NCI-H510A (cell line): Measurements from ENCODE around the gene PAX5.

Source experiments
- DNase-seq: peaks from one replicate; lab custom pipeline; 2025; lab: John Stamatoyannopoulos, UW

The PAX5 gene

DNA sequence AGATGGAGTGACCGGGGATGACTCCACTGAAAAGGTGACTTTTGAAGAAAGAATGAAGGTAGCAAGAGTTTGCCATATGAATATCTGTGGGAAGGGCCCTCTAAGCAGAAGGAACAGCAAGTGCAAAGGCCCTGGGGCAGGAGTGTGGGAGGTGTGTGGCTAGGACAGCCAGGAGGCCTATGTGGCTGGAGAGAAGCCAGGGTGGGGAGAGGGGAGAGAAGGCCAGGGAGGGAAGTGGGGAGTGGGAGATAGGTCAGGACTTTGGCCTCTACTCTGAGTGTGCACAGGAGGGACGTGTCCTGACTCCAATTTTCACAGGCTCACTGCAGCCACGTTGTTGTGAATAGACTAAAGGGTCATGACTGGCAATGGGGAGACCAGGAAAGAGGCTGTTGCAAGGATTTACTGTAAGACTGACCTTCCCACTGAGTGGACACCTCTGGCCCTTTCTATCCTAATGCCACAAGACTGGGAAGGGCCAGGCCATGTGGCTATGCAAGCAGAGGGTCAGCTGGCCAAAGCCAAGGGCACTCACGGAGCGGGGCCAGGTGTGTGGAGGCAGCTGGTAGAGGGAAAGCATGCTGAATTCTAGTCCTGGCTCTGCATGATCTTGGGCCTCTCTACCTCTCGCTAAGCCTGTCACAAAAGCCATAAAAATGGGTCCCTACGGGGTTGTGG is 172.4 kb downstream of the PAX5 start:
- no peak for DNase-seq

DNA sequence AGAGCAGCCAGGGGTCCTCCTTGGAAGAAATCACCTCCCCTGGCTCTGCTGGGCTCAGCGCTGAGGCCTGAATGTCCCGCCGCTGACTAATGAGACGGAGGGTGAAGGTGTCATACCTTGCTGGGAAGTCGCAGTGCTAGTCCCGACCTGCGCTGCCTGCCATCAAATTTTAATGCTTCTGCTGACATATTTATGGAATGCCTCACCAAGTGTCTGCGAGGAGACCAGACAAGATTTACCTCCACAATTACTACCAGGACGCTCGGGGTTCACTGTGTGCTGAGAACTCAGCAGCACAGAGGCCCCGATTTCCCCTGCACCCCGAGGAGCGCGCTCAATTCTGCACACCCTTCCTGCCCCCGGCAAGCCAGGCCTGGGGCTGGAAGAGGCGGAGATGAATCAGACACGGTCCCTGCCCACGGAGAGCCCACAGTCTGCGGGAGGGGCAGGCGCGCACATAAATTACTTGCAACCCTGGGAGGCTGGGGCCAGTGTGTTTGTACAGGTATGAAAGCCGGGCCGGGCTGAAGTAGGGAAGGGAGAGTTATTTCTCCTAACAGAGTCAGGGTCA is 175.2 kb downstream of the PAX5 start:
- DNase-seq, result no peak

DNA sequence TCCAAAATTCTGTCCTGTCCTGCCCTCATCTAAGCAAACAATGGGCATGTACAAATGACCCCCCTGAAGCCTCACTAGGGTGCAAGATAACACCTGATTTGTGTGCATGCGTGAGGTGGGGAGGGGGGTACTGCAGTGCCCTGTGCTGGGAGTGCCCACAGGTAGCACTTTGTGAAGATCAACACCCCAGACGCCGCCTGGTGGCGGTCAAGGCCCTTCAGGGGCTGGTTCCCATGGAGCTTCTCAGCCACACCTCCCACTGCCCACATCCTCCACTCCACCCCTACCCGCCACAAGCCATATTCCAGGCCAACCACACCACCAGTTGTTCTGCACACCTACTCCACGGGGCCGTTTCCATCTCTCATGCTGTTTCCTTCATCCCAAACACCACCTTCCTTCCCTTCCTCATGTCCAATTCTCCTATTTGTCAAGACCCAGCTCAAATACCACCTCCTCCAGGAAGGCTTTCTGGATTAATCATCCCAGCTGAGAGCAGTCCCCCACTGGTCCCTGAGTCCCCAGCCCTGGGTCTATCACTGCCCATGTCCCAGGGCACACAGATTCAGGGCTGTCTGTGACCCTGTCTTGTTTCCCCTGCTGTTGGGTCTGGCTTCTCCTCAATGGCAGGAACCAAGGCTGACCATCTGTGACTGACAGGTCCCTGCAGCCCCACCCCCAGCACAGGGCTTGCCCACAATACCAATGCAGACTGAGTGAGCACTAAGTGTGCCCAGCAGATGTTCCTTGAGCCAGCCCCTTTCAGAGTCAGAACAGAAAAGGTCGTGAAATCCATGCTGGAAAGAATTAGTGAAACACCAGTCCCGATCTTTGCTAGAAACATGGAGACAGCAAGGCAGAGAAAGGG is 178.4 kb downstream of the PAX5 start:
- no peak for DNase-seq

DNA sequence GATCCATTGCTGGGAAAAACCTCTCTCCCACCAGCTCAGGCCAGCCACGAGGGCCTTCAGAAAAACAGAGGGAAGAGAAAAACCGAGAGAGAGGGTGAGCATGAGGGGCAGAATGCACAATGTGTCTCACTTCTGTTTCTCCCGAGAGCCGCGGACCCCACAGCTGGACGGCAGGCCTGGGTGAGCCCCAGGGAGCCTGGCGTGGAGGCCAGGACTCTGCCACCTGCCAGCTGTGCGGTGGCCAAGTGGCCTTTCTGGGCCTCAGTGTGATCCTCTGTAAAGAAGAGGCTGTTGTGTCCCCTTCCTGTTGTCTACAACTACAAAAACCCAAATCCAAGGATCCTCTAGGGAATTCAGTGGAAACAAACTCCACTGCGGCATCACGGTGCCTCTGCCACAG is 179.3 kb downstream of the PAX5 start:
- no peak for DNase-seq

DNA sequence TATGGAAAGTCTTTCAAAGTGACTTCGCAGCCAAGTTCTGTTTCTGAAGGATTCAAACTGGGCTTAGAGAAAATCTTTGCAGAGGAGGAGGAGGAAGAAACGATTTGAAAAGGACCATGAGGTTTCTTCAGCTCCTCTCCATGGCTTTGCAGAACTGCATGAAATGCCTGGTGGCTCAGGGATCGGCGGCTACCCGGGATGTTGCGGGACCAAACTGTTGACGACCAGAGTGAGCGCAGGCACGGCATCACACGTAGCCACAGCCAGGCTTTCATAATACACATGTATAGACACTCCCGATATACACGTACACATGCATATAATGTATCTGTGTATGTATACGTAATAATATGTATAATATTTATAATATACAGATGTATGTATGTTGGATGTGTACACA is 180.0 kb downstream of the PAX5 start:
- DNase-seq, result no peak

DNA sequence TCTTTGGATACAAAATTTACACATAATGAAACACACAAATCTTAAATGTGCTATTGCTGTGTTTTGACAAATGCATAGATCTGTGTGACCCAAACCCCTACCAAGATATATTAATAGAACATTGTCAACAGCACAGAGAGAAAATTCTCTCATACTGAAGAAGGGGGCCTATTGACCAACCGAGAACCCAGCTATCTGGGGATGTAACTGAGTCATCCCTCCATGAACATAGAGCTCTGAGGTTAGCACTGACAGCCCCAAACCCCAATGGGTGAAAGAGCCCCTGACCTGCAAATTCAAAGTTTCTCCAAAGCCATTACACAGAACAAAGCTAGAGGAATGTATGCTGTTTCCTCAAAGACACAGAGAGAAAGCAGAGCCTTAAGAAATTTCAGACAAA is 180.8 kb downstream of the PAX5 start:
- no peak for DNase-seq

DNA sequence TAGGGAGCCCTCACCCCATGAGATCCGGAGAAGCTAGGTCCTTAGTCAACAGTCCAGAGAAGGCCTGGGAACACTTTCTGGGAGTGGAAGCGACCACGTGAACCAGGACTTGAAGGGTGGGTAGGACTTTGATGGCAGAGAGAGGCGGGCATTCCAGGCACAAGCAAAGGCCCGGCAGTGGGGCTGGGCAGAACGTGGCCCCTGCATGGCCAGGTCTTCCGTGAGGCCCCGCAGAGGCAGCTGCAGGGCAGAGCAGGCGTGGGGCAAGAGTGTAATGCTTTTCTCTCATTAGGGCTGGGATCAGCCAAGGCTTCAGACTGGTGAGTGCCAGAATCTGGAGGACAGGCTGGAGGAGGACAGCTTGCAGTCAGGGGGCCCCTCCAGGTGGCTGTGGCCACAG is 184.1 kb downstream of the PAX5 start:
- no peak for DNase-seq

DNA sequence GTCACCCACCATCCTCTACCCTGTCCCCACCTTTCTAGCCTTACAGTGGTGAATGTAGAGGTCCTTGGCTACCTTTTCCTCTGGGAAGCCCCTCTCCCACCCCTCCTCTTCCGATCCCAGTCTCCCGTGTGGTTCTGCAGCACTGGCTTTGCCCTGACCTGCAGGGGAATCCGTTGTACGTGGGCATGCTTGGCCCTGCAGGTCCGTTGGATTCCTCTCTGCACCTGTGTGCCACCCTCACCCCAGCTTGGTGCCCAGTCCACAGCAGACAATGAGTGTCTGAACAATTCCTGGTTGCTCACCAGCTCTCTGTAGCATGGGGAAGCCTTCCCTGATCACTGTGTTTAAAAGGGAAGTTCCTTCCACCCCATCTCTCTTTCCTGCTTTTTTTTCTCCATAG is 185.1 kb downstream of the PAX5 start:
- no peak for DNase-seq

DNA sequence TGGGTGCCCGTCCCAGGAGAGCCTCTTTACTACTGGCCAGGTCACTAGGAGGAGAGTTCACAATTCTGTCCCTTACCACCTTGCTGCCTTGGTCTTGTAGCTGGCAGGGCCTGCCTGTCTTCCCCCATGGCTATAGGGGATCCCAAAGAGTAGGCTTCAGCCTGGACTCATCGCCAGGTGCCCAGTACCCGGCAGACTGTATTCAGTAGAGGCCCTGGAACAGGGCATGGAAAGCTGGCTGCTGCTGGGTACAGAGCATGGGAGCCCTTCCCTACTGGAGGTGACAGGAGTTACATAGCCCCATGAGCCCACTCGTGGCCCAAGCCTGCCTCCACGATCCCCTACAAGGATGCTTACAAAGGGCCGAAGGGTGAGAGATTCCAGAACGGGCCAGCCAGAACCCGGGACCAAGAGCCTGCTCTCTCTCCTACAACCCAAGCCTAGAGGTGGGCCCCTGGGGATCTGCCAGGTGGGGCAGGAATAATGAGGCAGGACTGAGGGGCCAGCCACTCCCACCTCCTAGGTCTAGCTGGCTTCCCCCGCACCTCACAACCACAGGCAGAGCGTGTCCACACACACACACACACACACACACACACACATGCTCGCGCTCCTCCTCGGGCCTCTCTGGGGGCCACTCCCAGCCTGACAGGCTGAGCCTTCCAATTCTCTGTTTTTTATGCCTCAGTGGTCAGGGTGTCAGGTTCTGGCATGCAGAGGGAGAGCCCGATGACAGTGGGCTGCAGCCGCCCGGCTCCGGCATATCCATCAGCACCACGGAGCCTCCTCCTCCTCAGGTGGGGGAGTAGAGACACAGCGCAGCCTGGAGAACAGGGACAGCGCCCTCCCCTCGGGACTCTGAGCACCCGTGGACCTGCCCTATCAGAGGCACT is 186.0 kb downstream of the PAX5 start:
- DNase-seq, result no peak

DNA sequence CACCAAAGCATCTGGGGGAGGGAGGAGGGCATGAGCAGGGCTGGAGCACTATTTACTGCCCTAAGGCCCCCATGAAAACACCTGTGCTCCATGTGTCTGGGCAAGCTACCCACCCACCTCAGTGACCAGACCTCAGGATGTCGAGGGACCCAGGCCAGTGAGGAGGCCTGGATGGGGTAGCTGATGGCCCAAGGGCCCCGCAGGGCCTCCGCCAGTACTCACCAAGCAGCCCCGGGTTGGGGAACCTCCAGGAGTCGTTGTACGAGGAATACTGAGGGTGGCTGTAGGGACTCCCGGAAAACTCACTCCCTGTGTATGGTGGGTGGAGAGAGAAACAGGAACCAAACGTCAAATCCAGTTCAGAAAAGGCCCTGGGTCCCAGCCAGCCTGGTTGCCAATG is 187.4 kb downstream of the PAX5 start:
- DNase-seq, result no peak

DNA sequence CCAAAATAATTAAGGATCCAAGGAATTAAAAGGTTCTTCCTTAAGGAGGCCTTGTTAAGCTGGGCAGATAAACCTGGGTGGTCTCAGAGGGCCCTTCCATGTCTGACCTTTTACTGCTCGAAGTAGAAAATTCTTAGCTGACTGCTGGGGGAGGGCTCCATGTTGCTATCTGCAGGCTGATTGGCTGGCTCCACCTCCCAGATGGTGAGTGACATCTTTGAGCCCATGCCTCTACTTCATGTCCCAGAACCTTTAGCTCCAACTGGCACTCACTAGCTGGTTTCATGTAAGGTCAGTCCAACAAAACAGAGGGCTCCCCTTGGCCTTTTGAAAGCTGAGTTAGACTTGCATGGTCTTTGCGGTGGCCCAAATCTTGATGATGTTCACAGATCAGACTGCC is 188.2 kb downstream of the PAX5 start:
- no peak for DNase-seq

DNA sequence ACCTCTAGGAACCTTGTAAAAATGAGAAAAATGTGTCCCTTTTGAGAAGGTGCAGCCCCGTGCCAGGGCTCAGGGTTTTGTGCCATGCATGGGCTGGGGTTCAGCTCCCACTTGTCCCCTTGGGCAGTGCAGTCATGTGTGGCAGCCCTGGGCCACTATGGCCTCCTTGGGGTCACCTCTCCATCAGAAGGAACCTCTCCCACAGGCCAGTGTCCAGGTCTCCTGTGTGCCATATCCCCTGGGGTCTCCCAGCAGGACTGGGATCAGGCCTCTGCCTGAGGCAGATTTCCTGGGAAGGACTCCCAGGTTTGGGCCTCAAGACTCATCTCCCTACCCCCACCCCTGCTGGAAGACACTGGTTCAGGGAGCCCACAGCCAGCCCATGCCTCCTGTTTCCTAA is 189.1 kb downstream of the PAX5 start:
- no peak for DNase-seq

DNA sequence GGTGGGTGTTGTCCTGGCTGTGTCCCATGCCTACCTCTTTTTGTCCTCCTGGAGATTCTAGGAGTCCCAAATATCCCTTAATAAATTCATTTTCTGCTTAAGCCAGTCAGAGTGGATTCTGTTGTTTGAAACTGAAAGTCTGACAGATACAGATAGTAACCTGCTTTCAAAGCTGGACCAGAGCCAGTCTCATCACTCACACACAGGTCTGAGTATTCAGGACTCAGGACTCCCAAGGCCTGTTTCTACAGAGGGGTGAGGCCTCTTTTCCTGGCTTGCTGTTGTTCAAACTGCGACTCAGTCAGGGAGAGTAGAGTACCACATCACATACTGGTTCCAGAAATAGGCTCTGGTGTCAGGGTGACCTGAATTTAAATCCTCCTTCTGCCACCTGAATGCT is 190.1 kb downstream of the PAX5 start:
- no peak for DNase-seq

DNA sequence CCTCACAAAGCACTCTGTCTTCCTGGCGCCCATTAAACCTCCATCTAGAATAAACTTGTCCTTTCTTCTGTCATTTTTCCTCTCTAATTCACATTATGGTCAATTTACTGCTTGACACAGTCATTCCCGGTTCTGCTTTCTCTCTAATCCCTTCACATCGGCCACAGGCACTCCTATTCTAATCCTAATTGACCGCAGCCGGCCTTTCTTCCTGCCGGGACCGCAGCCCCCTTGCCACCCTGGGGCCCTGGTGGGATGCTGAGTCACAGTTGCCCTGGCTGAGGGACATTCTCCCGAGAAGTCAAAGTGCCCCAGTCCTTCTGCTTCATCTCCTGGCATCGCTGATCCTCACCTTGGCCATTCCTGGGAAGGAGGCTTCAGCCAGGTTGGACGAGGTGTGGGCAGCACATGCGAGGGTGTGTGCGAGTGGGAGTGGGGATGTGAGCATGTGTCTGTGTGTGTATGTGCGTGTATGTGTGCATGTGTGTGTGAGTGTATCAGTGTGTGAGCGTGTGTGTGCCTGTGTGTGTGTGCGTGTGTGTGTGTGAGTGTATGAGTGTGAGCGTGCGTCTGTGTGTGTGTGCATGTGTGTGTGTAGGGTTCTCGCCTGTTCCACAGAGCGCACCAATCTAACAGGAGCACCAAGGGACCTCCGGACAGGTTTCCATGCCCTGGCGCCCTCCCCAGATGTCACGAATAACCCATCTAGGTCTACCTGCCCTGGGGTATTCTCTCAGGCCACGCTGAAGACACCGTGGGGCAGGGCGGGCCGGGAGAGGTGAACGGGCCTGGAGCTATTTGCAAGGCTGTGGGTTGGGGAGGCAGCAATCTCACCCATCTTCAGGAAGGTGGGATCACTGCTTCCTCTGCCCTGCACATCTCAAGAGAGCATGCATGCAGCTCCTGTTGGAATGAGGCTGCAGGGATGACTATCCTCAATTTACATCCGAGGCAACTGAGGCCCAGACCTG is 191.2 kb downstream of the PAX5 start:
- DNase-seq, result no peak

DNA sequence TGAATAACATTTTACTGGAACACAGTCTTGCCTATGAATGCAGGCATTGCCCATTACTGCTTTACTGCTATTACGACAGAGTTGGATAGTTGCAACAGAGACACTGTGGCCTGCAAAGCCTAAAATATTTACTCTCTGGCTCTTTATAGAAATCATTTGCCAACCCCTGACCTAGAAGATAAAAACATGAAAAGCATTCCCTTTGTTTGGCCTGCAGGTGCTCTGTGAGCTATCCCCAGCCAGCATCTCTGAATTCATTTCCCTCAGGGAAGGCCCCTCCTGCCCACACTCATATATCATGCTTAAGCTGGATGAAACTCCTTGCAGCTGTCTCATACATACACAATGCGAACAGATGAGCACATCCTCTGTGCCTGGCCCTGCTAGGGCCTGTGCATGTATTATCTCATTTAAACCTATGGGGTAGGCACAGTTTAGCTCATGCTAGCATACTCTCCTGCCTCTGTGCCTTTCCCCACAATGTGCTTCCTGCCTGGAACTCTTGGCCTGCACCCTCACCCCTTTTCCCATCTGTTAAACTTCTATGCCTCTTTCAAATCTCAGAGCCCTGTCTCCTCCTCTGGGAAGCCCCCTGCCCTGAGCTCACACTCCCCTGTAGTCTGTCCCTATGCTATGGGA is 193.1 kb downstream of the PAX5 start:
- no peak for DNase-seq

DNA sequence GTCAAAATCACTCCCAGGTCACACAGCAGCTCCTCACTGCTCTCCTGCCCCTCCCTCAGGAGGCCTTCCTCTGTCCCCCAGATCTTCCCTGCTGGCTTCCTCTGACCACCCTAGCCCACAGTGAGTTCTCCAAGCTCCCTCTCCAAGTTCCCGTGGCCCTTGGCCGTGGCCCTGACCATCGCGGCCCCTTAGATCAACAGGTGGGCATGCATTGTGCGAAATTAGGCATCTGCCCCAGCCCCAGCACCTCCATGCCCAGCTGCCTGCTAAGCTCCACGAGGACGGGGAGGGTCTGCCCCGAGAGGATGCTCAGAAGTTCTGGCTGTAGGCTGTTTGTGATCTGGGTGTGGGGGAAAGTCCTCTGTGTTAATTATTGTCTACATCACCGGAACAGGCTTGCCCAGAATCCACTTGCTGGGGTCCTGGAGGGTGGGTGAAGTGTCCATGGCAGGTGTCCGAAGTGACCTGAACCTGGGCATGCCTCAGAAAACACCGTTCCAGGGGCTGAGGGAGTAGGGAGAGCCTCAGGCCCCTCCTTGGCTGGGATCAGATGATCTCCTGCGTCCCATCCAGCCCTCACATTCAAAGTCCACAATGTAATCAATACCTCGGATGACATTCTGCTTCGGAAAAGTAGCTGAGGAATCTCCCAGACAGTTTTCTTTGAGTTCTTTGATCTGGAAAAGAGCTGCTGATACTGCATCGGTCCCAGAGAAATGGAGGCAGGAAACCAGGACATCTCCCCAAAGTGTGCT is 194.8 kb downstream of the PAX5 start:
- DNase-seq, result no peak

DNA sequence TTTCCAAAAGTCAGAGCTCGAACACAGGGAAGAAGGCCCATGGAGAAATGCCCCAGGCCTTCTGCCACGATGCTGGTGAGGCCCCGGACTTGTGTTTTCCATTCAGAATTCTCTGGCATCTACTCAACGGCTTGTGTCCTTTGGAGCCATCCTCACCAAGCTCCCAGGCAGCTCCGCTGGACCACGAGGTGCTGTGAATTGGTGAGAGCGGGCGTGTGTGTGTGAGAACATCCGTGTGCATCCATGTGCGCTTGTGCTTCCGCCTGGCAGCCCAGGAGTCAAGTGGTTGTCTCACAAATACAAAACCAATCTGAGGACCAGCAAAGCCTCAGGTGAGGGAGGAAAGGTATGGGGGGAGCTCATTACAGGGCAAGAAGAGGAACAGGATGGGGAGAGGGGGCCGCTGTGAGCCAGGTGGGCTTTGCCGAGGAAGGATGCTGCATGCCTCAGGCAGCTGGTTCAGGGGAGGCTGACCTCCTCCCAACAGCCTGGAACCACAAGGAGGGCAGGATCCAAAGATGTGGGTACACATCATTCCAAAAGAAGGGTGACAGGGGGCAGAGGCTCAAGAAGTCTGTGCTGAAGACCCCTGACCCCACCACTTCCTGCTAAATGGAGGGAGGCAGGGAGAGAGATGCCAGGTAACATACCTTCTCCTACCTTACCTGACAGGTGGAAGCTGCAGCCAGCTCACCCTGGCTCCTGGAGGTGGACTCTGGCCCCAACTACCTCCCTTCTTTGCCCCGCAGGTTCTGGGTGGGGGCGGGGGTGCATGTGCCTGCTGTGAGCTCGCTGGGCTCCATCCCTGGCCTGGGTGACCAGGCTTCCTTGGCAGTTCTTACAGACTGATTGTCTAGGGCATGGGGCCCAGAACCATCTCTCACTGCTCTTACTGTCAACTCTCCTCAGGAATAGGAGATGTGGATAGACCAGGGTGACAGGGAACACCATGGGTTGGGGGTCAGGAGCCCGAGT is 196.3 kb downstream of the PAX5 start:
- DNase-seq, result no peak

DNA sequence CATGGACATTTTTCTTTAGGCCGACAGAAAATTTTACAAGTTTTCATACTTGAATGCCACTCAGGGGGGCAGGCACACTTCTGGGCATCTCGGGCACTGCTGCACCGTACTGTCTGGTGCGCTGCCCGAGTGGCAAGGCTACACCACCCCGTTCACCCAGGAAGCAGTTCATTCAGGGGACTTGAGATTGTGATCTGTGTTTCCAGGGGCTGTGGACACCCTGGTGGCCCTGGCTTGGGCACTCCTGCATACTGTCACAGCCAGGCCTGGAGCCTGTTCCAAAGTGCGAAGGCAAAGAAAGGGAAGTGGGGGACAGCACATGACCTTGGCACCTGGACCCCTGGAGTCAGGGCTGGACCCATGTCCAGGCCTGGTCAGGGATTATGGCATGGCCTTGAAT is 197.6 kb downstream of the PAX5 start:
- DNase-seq, result no peak
